B cell (primary cell): Measurements from ENCODE around the gene CUEDC2. TPM values are rescaled to one million over a fixed set of nuclear protein-coding genes. Genes with fewer than 3 reads are reported as not detected.

Experiments
- ATAC-seq: fragments of 200-7000 bp; cut with Tn5 transposase; one replicate; pipeline ENCODE4 v1.10.0; 2021; ENCODE audit warnings: low read depth, mild to moderate bottlenecking, moderate number of reproducible peaks, moderate library complexity
- CTCF ChIA-PET: fragments of 350-600 bp; sonication (Branson Sonifier 250); formaldehyde crosslinking; loops from one replicate; lab custom pipeline; 2021; ENCODE audit warnings: antibody characterized with exemption, inconsistent platforms; lab: Charles Lee
- POLR2A ChIA-PET: fragments of 350-600 bp; sonication (Branson Sonifier 250); formaldehyde crosslinking; loops from one replicate; lab custom pipeline; 2021; ENCODE audit warnings: antibody characterized with exemption; lab: Charles Lee
- DNase-seq: peaks from one replicate; pipeline ENCODE4 v3.0.0; 2013
- H2AFZ ChIP-seq: 2 replicates; pipeline ENCODE4 v1.6.1; 2012; ENCODE audit warnings: mild to moderate bottlenecking, low read depth, low read length; ENCODE audit not compliant: insufficient read depth, poor library complexity, severe bottlenecking
- H3K27ac ChIP-seq, 2 donors: 1 replicate in 1 of 2; 2 replicates in 1 of 2; pipeline ENCODE4 v1.5.1; 2012 to 2013; ENCODE audit warnings: low read length in 2 of 2, mild to moderate bottlenecking in 2 of 2, moderate library complexity in 1 of 2
- H3K27me3 ChIP-seq, 4 experiments: fragments of 200-600 bp in 1 of 4; sonication (generic) in 1 of 4; replicated peaks in 1 of 4; 1 replicate in 2 of 4; 2 replicates in 2 of 4; pipeline versions ENCODE4 v1.6.1 to v1.7.0; 2013 to 2016; ENCODE audit warnings: low read length in 3 of 4, mild to moderate bottlenecking in 2 of 4, mixed read lengths in 1 of 4, moderate library complexity in 1 of 4; ENCODE audit not compliant: insufficient read depth in 4 of 4, control insufficient read depth in 3 of 4; ENCODE audit errors: control extremely low read depth in 1 of 4
- H3K36me3 ChIP-seq, 2 experiments: replicated peaks in 1 of 2; 1 replicate in 1 of 2; 2 replicates in 1 of 2; pipeline versions ENCODE4 v1.6.1 to v1.7.1; 2013; ENCODE audit warnings: low read length in 1 of 2; ENCODE audit not compliant: insufficient read depth in 2 of 2, control insufficient read depth in 1 of 2; ENCODE audit errors: control extremely low read depth in 1 of 2, extremely low read depth in 1 of 2
- H3K4me1 ChIP-seq, 2 donors: fragments of 200-600 bp in 1 of 2; sonication (generic) in 1 of 2; 1 replicate in 1 of 2; 2 replicates in 1 of 2; pipeline versions ENCODE4 v1.5.1 to v1.6.1; 2013 to 2017; ENCODE audit warnings: low read length in 2 of 2; ENCODE audit not compliant: control insufficient read depth in 2 of 2, insufficient read depth in 2 of 2
- H3K4me2 ChIP-seq: replicated peaks from 2 replicates; pipeline ENCODE3; 2012; ENCODE audit warnings: mild to moderate bottlenecking, low read depth, low read length; ENCODE audit not compliant: poor library complexity, severe bottlenecking
- H3K4me3 ChIP-seq, 5 experiments: fragments of 200-600 bp in 1 of 5; sonication (generic) in 1 of 5; 1 replicate in 3 of 5; 2 replicates in 2 of 5; pipeline versions ENCODE4 v1.5.1 to v1.7.0; 2011 to 2016; ENCODE audit warnings: low read length in 4 of 5, mild to moderate bottlenecking in 4 of 5, low read depth in 2 of 5, control low read depth in 1 of 5, moderate library complexity in 1 of 5; ENCODE audit not compliant: insufficient read depth in 1 of 5; ENCODE audit errors: control extremely low read depth in 1 of 5, extremely low read depth in 1 of 5
- H3K79me2 ChIP-seq: fragments of 200-600 bp; sonication (generic); one replicate; pipeline ENCODE4 v1.6.0; 2016; ENCODE audit warnings: low read length; ENCODE audit not compliant: control insufficient read depth, insufficient read depth
- H3K9ac ChIP-seq: fragments of 200-600 bp; sonication (generic); 2 replicates; pipeline ENCODE4 v1.6.1; 2017; ENCODE audit warnings: mild to moderate bottlenecking, low read length, moderate library complexity
- H3K9me3 ChIP-seq, 3 donors: one replicate each; pipeline versions ENCODE4 v1.6.1 to v1.7.1; 2013; ENCODE audit warnings: low read length in 2 of 3; ENCODE audit not compliant: control insufficient read depth in 2 of 3, insufficient read depth in 1 of 3; ENCODE audit errors: control extremely low read depth in 1 of 3
- H4K20me1 ChIP-seq: 2 replicates; pipeline ENCODE4 v1.6.0; 2012; ENCODE audit warnings: mild to moderate bottlenecking, low read length; ENCODE audit not compliant: insufficient read depth, control insufficient read depth, poor library complexity, severe bottlenecking
- H3K27ac Mint-ChIP-seq: one replicate; pipeline ENCODE4 v1.8.0; 2021; ENCODE audit warnings: mixed read lengths
- H3K27me3 Mint-ChIP-seq: one replicate; pipeline ENCODE4 v1.8.0; 2021; ENCODE audit warnings: mixed read lengths
- H3K4me1 Mint-ChIP-seq: one replicate; pipeline ENCODE4 v1.8.0; 2021; ENCODE audit warnings: mixed read lengths
- H3K4me3 Mint-ChIP-seq: one replicate; pipeline ENCODE4 v1.8.0; 2021; ENCODE audit warnings: mixed read lengths
- H3K9me3 Mint-ChIP-seq: one replicate; pipeline ENCODE4 v1.8.0; 2022; ENCODE audit warnings: mixed read lengths; ENCODE audit not compliant: insufficient read depth
- CTCF ChIP-seq: fragments of 200-600 bp; IDR thresholded peaks from one replicate; pipeline ENCODE4 v1.8.0; 2022; ENCODE audit warnings: antibody characterized with exemption, mild to moderate bottlenecking
- EZH2 ChIP-seq: IDR thresholded peaks from 2 replicates; pipeline ENCODE4 v1.6.1; 2012; ENCODE audit warnings: borderline replicate concordance, low read depth, mild to moderate bottlenecking, moderate library complexity, low read length; ENCODE audit not compliant: insufficient read depth, poor library complexity, severe bottlenecking
- WGBS: methylation state at CpG from one replicate; pipeline ENCODE4 v1.1.5; 2013; ENCODE audit warnings: missing lambda C conversion rate; ENCODE audit not compliant: insufficient coverage; 5-methylcytosine and 5-hydroxymethylcytosine counted together
- intact Hi-C: fragments of 100-400 bp; cut with micrococcal nuclease; formaldehyde crosslinking; loops from one replicate; pipeline ENCODE4 v1.10.0; 2022
- polyA plus RNA-seq: library from polyadenylated mRNA; depleted of rRNA; stranded (reverse); fragments of >200 nt; gene quantifications from 2 replicates; pipeline ENCODE4 v1.2.3, GENCODE V29; 2012
- total RNA-seq, 2 donors: library from RNA; stranded (reverse); fragments of 120-200 nt in 1 of 2; gene quantifications; 1 replicate in 1 of 2; 2 replicates in 1 of 2; pipeline versions ENCODE4 v1.2.3 to v1.2.4, GENCODE V29; 2013 to 2022

CUEDC2 gene
- total and polyA plus RNA-seq, 2 donors (not counting 1 experiment from before 2014, with no cell fraction given): 35.6 to 49.4 TPM

DNA sequence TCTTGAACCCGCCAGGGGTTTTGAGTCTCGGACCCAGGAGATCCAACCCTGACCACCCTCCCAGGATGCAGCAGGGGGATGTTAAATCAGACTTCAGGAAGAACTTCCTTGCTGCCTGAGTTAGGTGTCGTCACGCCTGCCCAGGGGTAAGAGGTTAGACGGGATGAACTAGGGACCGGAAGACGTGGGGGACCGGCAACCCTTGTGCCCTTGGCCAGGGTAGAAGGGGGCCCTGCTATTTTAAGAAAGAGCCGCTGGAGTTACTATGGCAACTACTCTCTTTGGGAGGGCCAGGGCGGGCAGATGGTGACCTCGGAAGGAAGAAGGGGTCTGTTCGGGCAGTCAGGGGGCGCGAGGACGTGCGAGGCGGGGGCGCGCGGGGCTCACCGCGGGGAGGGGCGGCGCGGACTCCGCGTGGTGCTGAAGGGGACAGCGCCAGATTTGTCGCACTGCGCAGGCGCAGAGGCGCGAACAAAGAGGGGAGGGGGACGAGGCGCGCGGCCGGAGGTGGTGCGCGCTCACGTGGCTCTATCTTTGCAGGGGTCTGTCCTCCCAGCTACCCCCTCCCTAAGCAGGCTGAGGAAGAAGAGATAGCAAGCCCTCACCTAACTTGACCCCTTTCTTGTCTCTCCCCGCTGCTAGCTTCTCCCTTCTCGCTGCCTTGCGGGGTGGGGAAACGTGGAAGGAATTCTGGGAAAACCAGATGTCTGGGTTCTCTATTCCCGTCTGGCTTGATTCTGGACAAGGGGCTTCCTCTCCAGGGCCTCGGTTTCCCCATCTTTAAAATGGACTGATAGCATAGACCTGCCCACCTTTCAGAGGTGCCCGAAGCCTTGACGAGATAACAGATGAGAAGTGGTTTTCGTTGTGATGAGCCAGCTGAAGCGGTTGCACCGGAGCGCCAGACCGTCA lies 12.8 kb downstream of the CUEDC2 start:
- Histone ChIP-seq H3K27me3 (peaks cover 0 to 48% (median 29%) of the 10 kb centered on the region in 4 experiments), H3K4me1 (peaks cover 32 to 34% of the 10 kb centered on the region in 2 donors), H2AFZ (peak overlapping the region; percentile 94), H3K36me3 (peaks cover 0 to 10% of the 10 kb centered on the region in 2 experiments), H3K4me2 (peak overlapping the region; percentile 90), H4K20me1 (peaks cover 17% of the 10 kb centered on the region), H3K9ac (peak overlapping the region; percentile 77), H3K9me3 (peaks cover 0 to 12% (median 0%) of the 10 kb centered on the region in 3 donors), H3K79me2 (no peaks in the 10 kb centered on the region), H3K27ac (no peak overlapping the region), H3K4me3 (peak overlapping the region; percentile 13 to 92 (median 89))
- 1% methylated on average over 43 of the region's 54 CpGs for WGBS
- CTCF ChIA-PET: interaction anchor here (1.2 to 6.1 kb wide), 11 partner anchors 9 to 189 kb away, joined by 3 to 108 read pairs (median 16); partner anchors contain the start of genes C10orf95, CUEDC2 and NFKB2
- H3K9me3 Mint-ChIP-seq: no peaks in the 10 kb centered on the region
- H3K27me3 Mint-ChIP-seq: peaks cover 26% of the 10 kb centered on the region
- peaks cover 38% of the 10 kb centered on the region for H3K4me1 Mint-ChIP-seq
- TF ChIP-seq EZH2: no peak
- no peak for TF ChIP-seq CTCF
- POLR2A ChIA-PET: interaction anchor here (1.3 to 5.2 kb wide), 4 partner anchors 9 to 41 kb away, joined by 4 to 38 read pairs (median 23); partner anchors contain the start of genes CUEDC2 and NFKB2
- intact Hi-C loops: loop anchor here (1.0 to 5.0 kb wide), 4 partner anchors 20 to 287 kb away; partner anchors contain the start of genes NOLC1 and PPRC1
- ATAC-seq (no peak), DNase-seq (peak; percentile 78)
- H3K4me3 Mint-ChIP-seq: peak overlapping the region; percentile 99
- peak overlapping the region; percentile 37 for H3K27ac Mint-ChIP-seq
